ENCODE results near the gene AGRP.

The AGRP gene

GRCh38 chr16:67483150-67483549 is at the start of gene AGRP:
TSS of gene AGRP (minus strand) at chr16:67483547. CDS start at chr16:67483398, 149 bp downstream.
- TF ChIP-seq CTCF (IDR thresholded peaks at IDR 0.05; ENCODE audit: low read depth, low read length) = no peak
- no peak within 1 kb of the TSS for H3K4me3 ChIP-seq (ENCODE audit: low read depth, low read length)

GRCh38 chr16:67531247-67531646 is 47.9 kb upstream of the AGRP start:
- H3K4me3 ChIP-seq (ENCODE audit: low read depth, low read length) = no peak overlapping the region
- no peak for TF ChIP-seq CTCF (IDR thresholded peaks at IDR 0.05; ENCODE audit: low read depth, low read length)

GRCh38 chr16:67530013-67530939 is 46.9 kb upstream of the AGRP start:
- H3K4me3 ChIP-seq (ENCODE audit: low read depth, low read length) = peak overlapping the region; percentile 79
- no peak for TF ChIP-seq CTCF (IDR thresholded peaks at IDR 0.05; ENCODE audit: low read depth, low read length)

- H3K4me3 ChIP-seq (ENCODE audit: low read depth, low read length) = peak overlapping the region; percentile 79
- TF ChIP-seq CTCF (IDR thresholded peaks at IDR 0.05; ENCODE audit: low read depth, low read length) = no peak
Measured at GRCh38 chr16:67529582-67530012, 46.2 kb upstream of the AGRP start.

- H3K4me3 ChIP-seq (ENCODE audit: low read depth, low read length) = peak overlapping the region; percentile 79
- TF ChIP-seq CTCF (IDR thresholded peaks at IDR 0.05; ENCODE audit: low read depth, low read length) = no peak
Measured at GRCh38 chr16:67528870-67529581, 45.7 kb upstream of the AGRP start.

GRCh38 chr16:67528222-67528869 is 45.0 kb upstream of the AGRP start, which contains the start of gene RIPOR1:
TSS of gene RIPOR1 (plus strand) at chr16:67528829. CDS start at chr16:67538447, 9,618 bp downstream.
- TF ChIP-seq CTCF (IDR thresholded peaks at IDR 0.05; ENCODE audit: low read depth, low read length) = no peak
- H3K4me3 ChIP-seq (ENCODE audit: low read depth, low read length) = peak within 1 kb of the TSS; percentile 79

All from WI38 (cell line).